ENCODE measurements around the gene REM1. TPM values are rescaled to one million over a fixed set of nuclear protein-coding genes. Genes with fewer than 3 reads are reported as not detected.

REM1 gene
- total RNA-seq, 1 donor from 2014 or later = not detected

DNA sequence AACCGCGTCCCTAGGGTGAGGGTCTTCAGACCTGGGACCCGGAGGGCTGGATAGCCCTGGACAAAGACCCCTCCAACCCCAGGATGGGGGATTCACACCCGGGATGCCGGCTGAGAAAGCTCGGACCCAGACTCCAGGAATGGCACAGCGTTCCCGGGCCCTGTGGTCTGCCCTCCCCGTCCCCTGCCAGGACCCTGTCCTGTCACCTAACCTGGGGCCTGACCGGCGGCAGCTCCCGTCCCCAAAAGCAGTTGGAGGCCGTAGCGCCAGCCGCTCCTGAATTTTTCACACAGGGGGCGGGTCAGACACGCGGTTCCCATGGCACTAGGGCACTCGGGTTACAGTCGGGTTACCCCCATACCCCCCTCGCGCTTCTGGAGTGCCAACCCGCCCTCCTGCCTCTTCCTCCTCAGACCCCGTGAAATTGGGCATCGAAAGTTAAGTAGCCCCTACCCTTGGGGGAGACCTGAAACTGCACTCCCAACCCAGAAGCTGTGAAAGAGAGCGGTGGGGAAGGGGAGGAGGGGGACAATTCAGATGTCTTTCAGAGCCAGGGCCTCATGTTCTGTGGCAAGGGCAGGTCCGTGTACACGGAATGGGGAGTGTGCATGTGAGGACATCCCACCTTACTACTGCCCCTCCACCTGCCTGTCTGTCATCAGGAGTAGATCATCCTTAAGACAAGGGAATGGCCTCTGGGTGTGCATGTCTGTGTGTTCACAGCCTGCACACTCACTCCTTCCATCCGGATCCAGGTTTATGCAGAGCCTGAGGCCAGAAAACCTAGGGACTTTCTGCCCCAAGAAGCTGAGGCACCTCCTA is 595 bp downstream of the REM1 start:
- TF ChIP-seq CTCF (IDR thresholded peaks at IDR 0.05) = no peak
- Mint-ChIP-seq H3K4me1 (ENCODE audit: unreplicated experiment) (no peaks in the 10 kb centered on the region), H3K27ac (ENCODE audit: unreplicated experiment) (no peak overlapping the region), H3K27me3 (ENCODE audit: unreplicated experiment) (peaks cover 10% of the 10 kb centered on the region), H3K9me3 (ENCODE audit: unreplicated experiment) (no peaks in the 10 kb centered on the region), H3K36me3 (ENCODE audit: unreplicated experiment) (no peaks in the 10 kb centered on the region), H3K4me3 (ENCODE audit: unreplicated experiment) (no peak overlapping the region)
- no peak for DNase-seq (ENCODE audit: extremely low spot score, unreplicated experiment)

DNA sequence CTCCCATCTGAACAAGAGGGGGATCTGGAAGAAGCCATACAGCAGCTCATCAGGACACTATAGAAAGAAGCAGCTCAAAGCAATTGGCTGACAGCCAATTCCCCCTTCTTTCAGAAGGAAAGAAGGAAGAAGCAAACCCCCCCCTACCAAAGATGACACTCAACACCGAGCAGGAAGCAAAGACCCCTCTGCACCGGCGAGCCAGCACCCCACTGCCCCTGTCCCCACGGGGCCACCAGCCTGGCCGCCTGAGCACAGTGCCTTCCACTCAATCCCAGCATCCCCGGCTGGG is 1.2 kb downstream of the REM1 start:
- Mint-ChIP-seq H3K4me3 (ENCODE audit: unreplicated experiment) (no peak overlapping the region), H3K4me1 (ENCODE audit: unreplicated experiment) (no peaks in the 10 kb centered on the region), H3K27me3 (ENCODE audit: unreplicated experiment) (peaks cover 12% of the 10 kb centered on the region), H3K36me3 (ENCODE audit: unreplicated experiment) (no peaks in the 10 kb centered on the region), H3K27ac (ENCODE audit: unreplicated experiment) (no peak overlapping the region), H3K9me3 (ENCODE audit: unreplicated experiment) (no peaks in the 10 kb centered on the region)
- no peak for DNase-seq (ENCODE audit: extremely low spot score, unreplicated experiment)
- no peak for TF ChIP-seq CTCF (IDR thresholded peaks at IDR 0.05)

DNA sequence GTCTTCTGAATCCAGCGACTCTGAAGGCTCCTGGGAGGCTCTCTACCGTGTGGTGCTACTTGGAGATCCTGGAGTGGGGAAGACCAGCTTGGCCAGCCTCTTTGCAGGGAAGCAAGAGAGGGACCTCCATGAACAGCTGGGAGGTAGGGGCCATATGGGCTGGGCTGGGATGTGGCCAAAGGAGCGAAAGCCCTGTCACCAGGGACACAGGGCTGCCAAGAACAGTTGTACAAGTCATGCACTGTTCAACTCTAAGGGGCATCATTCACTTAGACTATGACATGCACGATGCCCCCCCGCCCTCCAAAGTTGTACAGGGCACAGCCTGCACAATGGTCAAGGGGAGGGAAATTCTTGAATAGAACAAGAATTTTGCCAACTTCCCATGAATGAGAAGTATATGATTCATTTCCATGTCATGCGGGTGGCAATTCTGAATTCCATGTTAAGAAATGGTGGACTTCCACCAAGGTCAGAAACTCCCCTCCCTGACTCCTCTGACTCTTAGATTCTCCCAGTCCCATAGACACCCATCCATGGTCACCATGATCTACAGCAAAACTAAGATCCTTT is 1.6 kb downstream of the REM1 start:
- H3K4me3 Mint-ChIP-seq (ENCODE audit: unreplicated experiment) = no peak overlapping the region
- peaks cover 17% of the 10 kb centered on the region for H3K27me3 Mint-ChIP-seq (ENCODE audit: unreplicated experiment)
- H3K36me3 Mint-ChIP-seq (ENCODE audit: unreplicated experiment) = no peaks in the 10 kb centered on the region
- DNase-seq (ENCODE audit: extremely low spot score, unreplicated experiment) = no peak
- no peaks in the 10 kb centered on the region for H3K4me1 Mint-ChIP-seq (ENCODE audit: unreplicated experiment)
- H3K27ac Mint-ChIP-seq (ENCODE audit: unreplicated experiment) = no peak overlapping the region
- no peak for TF ChIP-seq CTCF (IDR thresholded peaks at IDR 0.05)
- no peaks in the 10 kb centered on the region for H3K9me3 Mint-ChIP-seq (ENCODE audit: unreplicated experiment)

DNA sequence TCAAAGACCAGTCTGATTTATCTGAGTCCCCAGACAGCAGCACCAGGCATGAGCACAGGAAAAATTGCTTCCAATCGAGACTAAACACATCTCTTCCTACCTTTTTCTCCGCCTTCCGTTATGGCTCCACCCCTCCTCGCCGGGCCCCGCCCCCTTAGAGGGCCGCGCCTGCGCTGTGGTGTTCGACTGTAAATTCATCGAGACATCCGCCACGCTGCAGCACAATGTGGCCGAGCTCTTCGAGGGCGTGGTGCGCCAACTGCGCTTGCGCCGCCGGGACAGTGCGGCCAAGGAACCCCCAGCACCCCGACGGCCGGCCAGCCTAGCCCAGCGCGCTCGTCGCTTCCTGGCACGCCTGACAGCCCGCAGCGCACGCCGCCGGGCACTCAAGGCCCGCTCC is 8.9 kb downstream of the REM1 start:
- no peak overlapping the region for H3K4me3 Mint-ChIP-seq (ENCODE audit: unreplicated experiment)
- no peak for DNase-seq (ENCODE audit: extremely low spot score, unreplicated experiment)
- no peaks in the 10 kb centered on the region for H3K9me3 Mint-ChIP-seq (ENCODE audit: unreplicated experiment)
- no peak for TF ChIP-seq CTCF (IDR thresholded peaks at IDR 0.05)
- H3K4me1 Mint-ChIP-seq (ENCODE audit: unreplicated experiment) = no peaks in the 10 kb centered on the region
- H3K27ac Mint-ChIP-seq (ENCODE audit: unreplicated experiment) = no peak overlapping the region
- H3K36me3 Mint-ChIP-seq (ENCODE audit: unreplicated experiment) = no peaks in the 10 kb centered on the region
- H3K27me3 Mint-ChIP-seq (ENCODE audit: unreplicated experiment) = peaks cover 34% of the 10 kb centered on the region

DNA sequence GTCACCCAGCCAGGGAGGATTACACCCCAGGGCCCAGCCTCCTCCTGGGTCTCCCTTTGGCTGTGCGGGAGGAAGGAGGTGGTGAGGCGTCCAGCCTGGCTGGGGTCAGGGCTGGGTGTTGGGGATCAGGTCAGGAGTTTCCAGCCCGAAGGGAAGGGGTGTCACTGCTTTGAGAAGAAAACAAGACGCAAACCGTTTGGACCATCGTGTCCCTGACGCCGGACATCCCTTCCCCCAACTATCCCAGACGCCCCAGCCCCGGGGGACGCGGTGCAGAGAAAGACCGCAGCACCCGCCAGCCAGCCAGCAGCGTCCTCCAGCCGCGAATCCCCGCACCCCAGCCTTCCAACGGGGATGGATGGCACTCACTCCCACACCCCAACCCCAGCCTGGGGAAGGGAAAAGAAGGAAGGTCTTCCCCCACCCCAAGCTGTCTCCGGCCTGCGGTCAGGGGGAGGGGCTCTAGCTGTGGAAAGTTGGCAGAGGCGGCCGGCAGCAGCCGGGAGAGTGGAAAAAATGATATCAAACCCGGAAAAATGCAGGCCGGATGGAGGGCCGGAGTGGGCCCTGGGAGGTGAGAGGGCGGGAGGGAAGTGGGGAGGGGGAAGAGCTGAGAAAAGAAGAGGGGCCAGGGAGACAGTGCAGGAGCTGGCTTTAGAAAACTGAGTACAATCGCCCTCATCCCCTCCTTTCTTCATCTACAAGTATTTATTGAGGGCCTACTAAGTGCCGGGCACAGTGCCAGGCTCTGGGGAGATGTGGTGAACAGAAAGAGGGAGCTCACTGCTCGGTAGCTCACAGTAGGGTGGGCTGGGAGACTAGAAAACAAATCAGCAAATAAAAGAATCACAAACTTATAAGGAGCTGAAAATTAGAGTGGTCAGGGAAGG is 10.6 kb downstream of the REM1 start:
- no peak for DNase-seq (ENCODE audit: extremely low spot score, unreplicated experiment)
- Mint-ChIP-seq H3K9me3 (ENCODE audit: unreplicated experiment) (no peaks in the 10 kb centered on the region), H3K36me3 (ENCODE audit: unreplicated experiment) (no peaks in the 10 kb centered on the region), H3K27me3 (ENCODE audit: unreplicated experiment) (peaks cover 35% of the 10 kb centered on the region), H3K27ac (ENCODE audit: unreplicated experiment) (no peak overlapping the region), H3K4me3 (ENCODE audit: unreplicated experiment) (no peak overlapping the region), H3K4me1 (ENCODE audit: unreplicated experiment) (no peaks in the 10 kb centered on the region)
- TF ChIP-seq CTCF (IDR thresholded peaks at IDR 0.05) = no peak

Data from osteocyte (in vitro differentiated cells).